GM21619 (cell line): ENCODE results near the gene IPCEF1.

ENCODE experiments used
- ATAC-seq: cut with Tn5 transposase; IDR thresholded peaks from one replicate; pipeline ENCODE4 v1.9.1; 2021; ENCODE audit not compliant: unreplicated experiment

Gene IPCEF1

GRCh38 chr6:154356690-154357089 is at the start of gene IPCEF1:
TSS of gene IPCEF1 (minus strand) at chr6:154356803. CDS start at chr6:154265947, 90,856 bp downstream.
- peak; percentile 22 for ATAC-seq

GRCh38 chr6:154406301-154406700 is 49.7 kb upstream of the IPCEF1 start:
- ATAC-seq: no peak

GRCh38 chr6:154404791-154405400 is 48.3 kb upstream of the IPCEF1 start:
- peak; percentile 55 for ATAC-seq

- no peak for ATAC-seq
These were observed 47.2 kb upstream of the IPCEF1 start for GRCh38 chr6:154403788-154404187.

- ATAC-seq: no peak
These were observed 45.6 kb upstream of the IPCEF1 start for GRCh38 chr6:154402081-154402780.

- no peak for ATAC-seq
These were observed 42.5 kb upstream of the IPCEF1 start for GRCh38 chr6:154399097-154399496.

GRCh38 chr6:154397491-154398195 is 41.0 kb upstream of the IPCEF1 start:
- ATAC-seq: no peak

- ATAC-seq: no peak
These were observed 39.3 kb upstream of the IPCEF1 start for GRCh38 chr6:154395878-154396277.

GRCh38 chr6:154395316-154395715 is 38.7 kb upstream of the IPCEF1 start:
- no peak for ATAC-seq

GRCh38 chr6:154394571-154394970 is 38.0 kb upstream of the IPCEF1 start:
- ATAC-seq: no peak

GRCh38 chr6:154390034-154390433 is 33.4 kb upstream of the IPCEF1 start:
- no peak for ATAC-seq

- no peak for ATAC-seq
These were observed 32.2 kb upstream of the IPCEF1 start for GRCh38 chr6:154388803-154389202.

GRCh38 chr6:154386848-154387717 is 30.5 kb upstream of the IPCEF1 start:
- ATAC-seq: no peak

GRCh38 chr6:154384191-154384590 is 27.6 kb upstream of the IPCEF1 start:
- no peak for ATAC-seq

GRCh38 chr6:154383273-154383672 is 26.7 kb upstream of the IPCEF1 start:
- ATAC-seq: no peak

GRCh38 chr6:154382740-154383139 is 26.1 kb upstream of the IPCEF1 start:
- no peak for ATAC-seq

- no peak for ATAC-seq
These were observed 24.9 kb upstream of the IPCEF1 start for GRCh38 chr6:154381548-154381947.

GRCh38 chr6:154380741-154381140 is 24.1 kb upstream of the IPCEF1 start:
- ATAC-seq: no peak

GRCh38 chr6:154379585-154379984 is 23.0 kb upstream of the IPCEF1 start:
- no peak for ATAC-seq

GRCh38 chr6:154378518-154378917 is 21.9 kb upstream of the IPCEF1 start:
- ATAC-seq: no peak

GRCh38 chr6:154377726-154378125 is 21.1 kb upstream of the IPCEF1 start:
- no peak for ATAC-seq
